Right lobe of liver (tissue), 6 donors: ENCODE results near the gene ARSG. TPM values are rescaled to one million over a fixed set of nuclear protein-coding genes. Genes with fewer than 3 reads are reported as not detected.

ENCODE experiments used
- ATAC-seq, 4 donors: fragments of 200-7000 bp; cut with Tn5 transposase; one replicate each; pipeline ENCODE4 v1.9.1; 2020; ENCODE audit warnings: mild to moderate bottlenecking in 4 of 4, moderate library complexity in 4 of 4
- DNase-seq, 3 donors: peaks; one replicate each; pipeline ENCODE4 v3.0.0-alpha.2; 2020
- H3K27ac ChIP-seq, 3 donors: fragments of 200-600 bp; one replicate each; pipeline ENCODE4 v1.8.0; 2022
- H3K27me3 ChIP-seq, 2 donors: fragments of 200-600 bp; one replicate each; pipeline ENCODE4 v1.8.0; 2022
- H3K36me3 ChIP-seq, 4 donors: fragments of 200-600 bp; sonication (generic) in 1 of 4; one replicate each; pipeline versions ENCODE4 v1.5.1 to v1.8.0; 2017 to 2022; ENCODE audit warnings: control low read depth in 1 of 4
- H3K4me1 ChIP-seq, 4 donors: fragments of 200-600 bp; sonication (generic) in 1 of 4; one replicate each; pipeline versions ENCODE4 v1.5.1 to v1.8.0; 2017 to 2022; ENCODE audit warnings: control low read depth in 1 of 4
- H3K4me3 ChIP-seq, 3 donors: fragments of 200-600 bp; one replicate each; pipeline ENCODE4 v1.8.0; 2022
- H3K9me3 ChIP-seq, 4 donors: fragments of 200-600 bp; sonication (generic) in 1 of 4; one replicate each; pipeline versions ENCODE4 v1.5.1 to v1.8.0; 2017 to 2022; ENCODE audit warnings: control low read depth in 1 of 4
- CTCF ChIP-seq, 4 donors: fragments of 200-600 bp in 3 of 4; fragments of 450-650 bp in 1 of 4; IDR thresholded peaks; one replicate each; pipeline versions ENCODE4 v1.5.1 to v1.8.0; 2016 to 2022; ENCODE audit warnings: antibody characterized with exemption in 4 of 4, mild to moderate bottlenecking in 2 of 4
- POLR2A ChIP-seq: fragments of 450-650 bp; IDR thresholded peaks from one replicate; pipeline ENCODE4 v1.6.1; 2017; ENCODE audit warnings: antibody characterized with exemption, mild to moderate bottlenecking
- WGBS: methylation state at CpG from one replicate; pipeline ENCODE4 v1.1.6; 2018; ENCODE audit warnings: low coverage, low lambda C conversion rate; ENCODE audit not compliant: insufficient coverage; ENCODE audit errors: missing lambda C conversion rate; 5-methylcytosine and 5-hydroxymethylcytosine counted together
- intact Hi-C, 2 donors: fragments of 100-400 bp; cut with DNase I; formaldehyde crosslinking; loops; one replicate each; pipeline versions ENCODE4 v1.11.2 to v1.14.1; 2022
- total RNA-seq, 6 experiments: library from RNA; depleted of rRNA in 2 of 6; stranded (reverse); fragments of >200 nt in 2 of 6; fragmentation: NEBNext Ultra II Directional in 3 of 6; extraction: Animal tissue kit (Norgen Biotek cat#: 25700) in 3 of 6; gene quantifications; one replicate each; pipeline versions ENCODE4 v1.1.0 to v1.2.4, GENCODE V29; 2016 to 2023
- donor health status: DM: no; HTN: yes; CAD: no.
- donor health status: DM: no; HTN: no; CAD: no.
- donor health status: DM: no; HTN: no; CAD: no.
- donor health status: DM: no; HTN: yes; CAD: no.
- donor health status: DM: no; HTN: yes; CAD: no.

The ARSG gene
- total RNA-seq, 6 experiments from 2014 or later = 1.2 to 3.3 (median 2.5) TPM

DNA sequence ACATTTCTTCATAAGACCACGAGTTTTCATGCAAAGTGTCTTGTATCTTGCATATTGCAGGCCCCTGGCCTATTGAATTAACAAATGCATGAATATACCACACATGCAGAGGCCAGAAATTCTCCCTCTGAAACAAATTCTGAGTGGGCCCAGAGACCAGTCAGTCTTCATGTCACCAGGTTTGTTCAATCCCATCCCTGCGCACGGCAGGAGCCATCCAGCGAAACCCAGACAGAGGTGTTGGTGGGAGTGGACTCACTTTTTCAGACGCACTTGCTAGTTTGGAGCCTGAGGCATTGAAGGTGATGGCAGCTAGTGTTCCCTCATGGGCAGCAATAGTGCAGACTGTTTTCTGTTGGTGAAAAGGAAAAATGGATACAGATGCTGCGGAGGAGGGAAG is 144.1 kb downstream of the ARSG start:
- Histone ChIP-seq H3K27me3 (no peaks in the 10 kb centered on the region), H3K4me3 (no peak overlapping the region), H3K27ac (no peak overlapping the region), H3K4me1 (peaks cover 0 to 19% (median 7%) of the 10 kb centered on the region in 4 donors), H3K36me3 (peaks cover 4 to 44% (median 8%) of the 10 kb centered on the region in 4 donors), H3K9me3 (no peaks in the 10 kb centered on the region)
- TF ChIP-seq CTCF (IDR thresholded peaks at IDR 0.05) (no peak), POLR2A (no peak)
- 85% methylated on average over 4 of the region's 6 CpGs for WGBS
- ATAC-seq = no peak
- DNase-seq = no peak
- intact Hi-C loops = loop anchor here in 1 of 2 donors (10.0 kb wide), 1 partner anchor 171 kb away; no protein-coding TSS in a partner anchor

DNA sequence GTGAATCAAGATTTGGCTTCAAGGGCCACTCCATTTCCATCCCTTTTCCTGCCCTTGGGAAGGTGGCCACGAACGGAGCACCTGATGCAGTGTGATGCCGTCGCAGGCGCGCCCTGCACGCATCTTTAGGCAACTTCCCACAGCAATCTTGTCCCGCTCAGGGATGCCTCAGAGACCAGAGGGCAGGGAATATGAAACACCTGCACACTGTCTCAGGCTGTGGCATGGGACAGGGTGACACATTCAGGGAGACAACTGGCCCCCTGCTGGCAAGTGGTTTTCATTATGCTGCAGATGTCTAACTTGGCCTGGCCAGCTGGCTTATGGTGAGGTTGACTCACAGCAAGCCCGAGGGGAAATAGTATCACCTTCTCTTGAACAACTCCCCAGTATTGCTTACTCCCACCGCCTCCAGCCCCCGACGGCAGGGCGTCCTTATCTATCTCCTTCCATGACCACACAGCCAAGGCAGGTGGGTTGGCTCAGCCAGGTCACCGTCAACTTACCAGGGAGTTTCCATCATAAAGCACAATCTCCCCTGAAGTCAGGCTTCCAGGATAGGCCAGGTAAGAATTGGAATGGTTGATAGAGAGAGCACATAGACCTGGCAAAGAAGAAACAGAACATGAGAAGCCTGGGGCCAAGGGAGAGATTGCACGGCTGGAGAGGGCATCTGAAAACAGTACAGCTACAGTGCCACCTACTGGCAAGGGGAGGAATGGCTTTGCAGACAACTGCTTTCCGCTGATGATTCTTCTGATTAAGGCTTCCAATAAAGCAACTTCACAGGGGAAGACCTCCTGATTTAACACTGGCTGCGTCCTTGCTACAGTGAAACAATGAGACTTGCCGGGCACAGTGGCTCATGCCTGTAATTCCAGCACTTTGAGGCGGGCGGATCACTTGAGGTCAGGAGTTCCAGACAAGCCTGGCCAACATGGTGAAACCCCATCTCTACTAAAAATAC is 144.9 kb downstream of the ARSG start:
- Histone ChIP-seq H3K4me1 (peaks cover 0 to 19% (median 7%) of the 10 kb centered on the region in 4 donors), H3K27me3 (no peaks in the 10 kb centered on the region), H3K4me3 (no peak overlapping the region), H3K9me3 (no peaks in the 10 kb centered on the region), H3K27ac (no peak overlapping the region), H3K36me3 (peaks cover 4 to 38% (median 8%) of the 10 kb centered on the region in 4 donors)
- intact Hi-C loops = loop anchor here in 1 of 2 donors (10.0 kb wide), 1 partner anchor 171 kb away; no protein-coding TSS in a partner anchor
- peak; percentile 78 to 89 (median 84) for ATAC-seq
- 13% methylated on average over 6 of the region's 20 CpGs for WGBS
- TF ChIP-seq CTCF (IDR thresholded peaks at IDR 0.05) (peak; percentile 90 to 95 (median 94)), POLR2A (no peak)
- DNase-seq = peak; percentile 66 to 83 (median 69)

DNA sequence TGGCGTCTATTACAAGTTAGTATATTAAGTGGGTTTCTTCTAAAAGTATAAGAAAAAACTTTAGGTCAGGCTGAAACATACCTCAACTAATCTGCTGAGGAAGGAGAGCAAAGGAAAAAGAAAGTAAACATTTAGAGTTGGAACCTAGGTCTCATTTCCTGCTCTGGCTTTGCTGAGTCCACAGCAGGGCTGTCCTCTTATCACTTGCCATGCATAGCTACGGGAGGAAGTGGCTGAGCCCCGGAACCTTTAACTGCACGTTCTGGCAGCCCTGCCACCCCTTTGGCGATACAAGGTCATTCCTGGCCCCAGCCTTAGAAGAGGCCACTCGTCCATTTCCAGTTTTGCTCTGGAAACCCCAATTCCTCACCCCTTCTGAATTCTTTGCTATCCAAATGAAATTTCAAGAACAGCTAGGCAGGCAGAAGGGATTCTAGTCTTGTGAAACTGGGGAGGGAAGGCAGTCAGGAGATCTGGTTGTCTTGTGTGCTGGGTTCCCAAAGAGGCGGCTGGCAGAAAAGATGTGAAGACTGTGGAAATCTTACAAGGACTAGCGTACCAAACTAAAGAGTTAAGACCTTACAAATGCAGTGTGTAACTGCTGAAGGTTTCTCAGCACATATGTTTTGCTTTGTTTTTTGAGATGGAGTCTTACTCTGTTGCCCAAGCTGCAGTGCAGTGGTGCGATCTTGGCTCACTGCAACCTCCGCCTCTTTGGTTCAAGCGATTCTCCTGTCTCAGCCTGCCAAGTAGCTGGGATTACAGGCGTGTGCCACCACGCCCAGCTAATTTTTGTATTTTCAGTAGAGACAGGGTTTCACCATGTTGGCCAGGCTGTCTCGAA is 146.9 kb downstream of the ARSG start:
- ATAC-seq = peak; percentile 77 to 82 (median 80)
- WGBS = 48% methylated on average over 14 of the region's 14 CpGs
- Histone ChIP-seq H3K27ac (peak overlapping the region; percentile 60 to 71 (median 63)), H3K4me3 (peak overlapping the region in 1 of 3 donors; percentile 22), H3K27me3 (no peaks in the 10 kb centered on the region), H3K36me3 (peaks cover 4 to 18% (median 5%) of the 10 kb centered on the region in 4 donors), H3K9me3 (no peaks in the 10 kb centered on the region), H3K4me1 (peaks cover 0 to 21% (median 7%) of the 10 kb centered on the region in 4 donors)
- intact Hi-C loops = loop anchor here in 1 of 2 donors (10.0 kb wide), 1 partner anchor 173 kb away; no protein-coding TSS in a partner anchor
- peak; percentile 61 to 68 (median 65) for DNase-seq
- TF ChIP-seq POLR2A (no peak), CTCF (IDR thresholded peaks at IDR 0.05) (no peak)

DNA sequence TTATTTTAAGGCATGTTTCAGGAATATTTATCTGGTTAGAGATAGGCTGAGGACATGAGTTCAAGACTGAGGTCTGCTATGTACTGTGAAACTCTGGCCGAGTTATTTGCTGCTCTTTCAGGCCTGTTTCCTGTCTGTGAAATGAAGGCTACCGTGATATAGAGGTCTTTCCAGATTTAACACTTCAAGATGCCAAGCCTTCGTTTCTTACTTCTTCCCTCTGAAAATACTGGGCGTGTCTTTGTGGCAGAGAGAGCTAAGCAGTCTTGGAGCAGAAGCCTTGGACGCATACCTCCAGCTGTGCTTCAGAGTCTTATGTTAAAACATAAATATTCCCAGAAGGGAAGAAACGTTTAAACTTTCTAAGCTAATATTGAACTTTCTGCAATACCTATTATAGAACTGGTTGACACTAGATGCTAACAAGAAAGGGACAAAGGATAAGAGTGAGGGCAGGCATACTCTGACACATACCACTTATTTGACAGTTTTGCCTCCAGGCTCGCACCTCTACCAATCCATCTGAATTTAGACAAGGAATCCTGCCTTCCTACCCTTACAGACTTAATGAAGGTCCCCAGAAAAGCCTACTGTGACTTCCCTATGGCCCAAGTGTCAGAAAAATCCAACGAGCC is 148.5 kb downstream of the ARSG start:
- intact Hi-C loops = loop anchor here in 1 of 2 donors (10.0 kb wide), 1 partner anchor 175 kb away; no protein-coding TSS in a partner anchor
- Histone ChIP-seq H3K36me3 (peaks cover 0 to 12% (median 0%) of the 10 kb centered on the region in 4 donors), H3K4me3 (no peak overlapping the region), H3K27ac (peak overlapping the region in 1 of 3 donors; percentile 36), H3K27me3 (no peaks in the 10 kb centered on the region), H3K9me3 (no peaks in the 10 kb centered on the region), H3K4me1 (peaks cover 0 to 29% (median 7%) of the 10 kb centered on the region in 4 donors)
- no peak for TF ChIP-seq CTCF (IDR thresholded peaks at IDR 0.05)
- TF ChIP-seq POLR2A = no peak
- 53% methylated on average over 8 of the region's 8 CpGs for WGBS
- DNase-seq (no peak), ATAC-seq (no peak)
